H9 (cell line): ENCODE measurements around the gene SNX27. TPM values are rescaled to one million over a fixed set of nuclear protein-coding genes. Genes with fewer than 3 reads are reported as not detected.

ENCODE experiments used
- DNase-seq: peaks from one replicate; pipeline ENCODE4 v3.0.0-alpha.2; 2017
- H2AFZ ChIP-seq: one replicate; pipeline ENCODE4 v1.6.1; 2013; ENCODE audit warnings: mild to moderate bottlenecking, low read length, control low read depth, moderate library complexity
- H2AK5ac ChIP-seq: 2 replicates; pipeline ENCODE4 v1.6.1; 2013; ENCODE audit warnings: low read length, control low read depth, mixed read lengths; ENCODE audit not compliant: insufficient read length
- H2BK120ac ChIP-seq: one replicate; pipeline ENCODE4 v1.6.1; 2013; ENCODE audit warnings: low read depth, mild to moderate bottlenecking, low read length, control low read depth, inconsistent platforms; ENCODE audit not compliant: poor library complexity, severe bottlenecking
- H2BK12ac ChIP-seq: 2 replicates; pipeline ENCODE4 v1.6.1; 2013; ENCODE audit warnings: low read length, control low read depth, mixed read lengths, low read depth; ENCODE audit not compliant: insufficient read length
- H2BK15ac ChIP-seq: 2 replicates; pipeline ENCODE4 v1.6.1; 2013; ENCODE audit warnings: low read depth, low read length, control low read depth
- H2BK20ac ChIP-seq: one replicate; pipeline ENCODE4 v1.6.1; 2013; ENCODE audit warnings: low read depth, mild to moderate bottlenecking, low read length, control low read depth, inconsistent platforms; ENCODE audit not compliant: poor library complexity, severe bottlenecking
- H2BK5ac ChIP-seq: 2 replicates; pipeline ENCODE4 v1.6.1; 2013; ENCODE audit warnings: low read length, control low read depth, mixed read lengths; ENCODE audit not compliant: insufficient read length
- H3K14ac ChIP-seq: 2 replicates; pipeline ENCODE4 v1.6.1; 2013; ENCODE audit warnings: low read length, control low read depth; ENCODE audit not compliant: insufficient read depth
- H3K18ac ChIP-seq: 2 replicates; pipeline ENCODE4 v1.6.1; 2013; ENCODE audit warnings: low read depth, mild to moderate bottlenecking, mixed read lengths, low read length, control low read depth; ENCODE audit not compliant: insufficient read length
- H3K23ac ChIP-seq: 2 replicates; pipeline ENCODE4 v1.6.1; 2013; ENCODE audit warnings: low read length, control low read depth, mixed read lengths, low read depth; ENCODE audit not compliant: insufficient read length
- H3K23me2 ChIP-seq: 2 replicates; pipeline ENCODE4 v1.6.1; 2013; ENCODE audit warnings: low read depth, mild to moderate bottlenecking, mixed read lengths, low read length, control low read depth; ENCODE audit not compliant: insufficient read length, poor library complexity, severe bottlenecking
- H3K27ac ChIP-seq: 2 replicates; pipeline ENCODE4 v1.5.1; 2013; ENCODE audit warnings: low read length, control low read depth, mixed read lengths, low read depth; ENCODE audit not compliant: insufficient read length
- H3K27me3 ChIP-seq: 2 replicates; pipeline ENCODE4 v1.6.1; 2013; ENCODE audit warnings: low read length, control low read depth, inconsistent platforms; ENCODE audit not compliant: insufficient read depth
- H3K4ac ChIP-seq: 2 replicates; pipeline ENCODE4 v1.6.1; 2013; ENCODE audit warnings: low read depth, mild to moderate bottlenecking, control low read depth, inconsistent platforms, low read length, moderate library complexity
- H3K4me1 ChIP-seq: 2 replicates; pipeline ENCODE4 v1.6.1; 2013; ENCODE audit warnings: low read length, control low read depth, inconsistent platforms; ENCODE audit not compliant: insufficient read depth
- H3K4me2 ChIP-seq: 2 replicates; pipeline ENCODE4 v1.6.1; 2013; ENCODE audit warnings: low read length, control low read depth, mixed read lengths; ENCODE audit not compliant: insufficient read length, insufficient read depth
- H3K56ac ChIP-seq: 2 replicates; pipeline ENCODE4 v1.6.1; 2013; ENCODE audit warnings: low read depth, mild to moderate bottlenecking, mixed read lengths, low read length, control low read depth; ENCODE audit not compliant: insufficient read length
- H3K79me1 ChIP-seq: 2 replicates; pipeline ENCODE4 v1.6.1; 2013; ENCODE audit warnings: low read depth, mild to moderate bottlenecking, moderate library complexity, low read length, control low read depth, inconsistent platforms; ENCODE audit not compliant: insufficient read depth, poor library complexity, severe bottlenecking
- H3K79me2 ChIP-seq: 2 replicates; pipeline ENCODE4 v1.6.1; 2013; ENCODE audit warnings: low read length, control low read depth, inconsistent platforms; ENCODE audit not compliant: insufficient read depth
- H3K9ac ChIP-seq: 2 replicates; pipeline ENCODE4 v1.6.1; 2013; ENCODE audit warnings: low read length, control low read depth, mixed read lengths; ENCODE audit not compliant: insufficient read length; ENCODE audit errors: extremely low read depth
- H3K9me3 ChIP-seq: one replicate; pipeline ENCODE4 v1.6.1; 2013; ENCODE audit warnings: low read depth, low read length, inconsistent platforms; ENCODE audit not compliant: control insufficient read depth
- H3T11ph ChIP-seq: one replicate; pipeline ENCODE4 v1.6.1; 2013; ENCODE audit warnings: mild to moderate bottlenecking, low read length, control low read depth, inconsistent platforms
- H4K20me1 ChIP-seq: one replicate; pipeline ENCODE4 v1.6.1; 2013; ENCODE audit not compliant: control insufficient read depth, insufficient read length, insufficient read depth
- H4K5ac ChIP-seq: 2 replicates; pipeline ENCODE4 v1.6.1; 2013; ENCODE audit warnings: low read depth, mild to moderate bottlenecking, mixed read lengths, low read length, control low read depth; ENCODE audit not compliant: insufficient read length
- H4K8ac ChIP-seq: replicated peaks from 2 replicates; pipeline ENCODE4 v1.6.1; 2013; ENCODE audit warnings: low read length, control low read depth, mixed read lengths, low read depth; ENCODE audit not compliant: insufficient read length
- H4K91ac ChIP-seq: 2 replicates; pipeline ENCODE4 v1.6.1; 2013; ENCODE audit warnings: low read depth, mild to moderate bottlenecking, moderate library complexity, mixed read lengths, low read length, control low read depth; ENCODE audit not compliant: insufficient read length
- H3K27ac Mint-ChIP-seq, 3 experiments: 2 replicates in 2 of 3; 3 replicates in 1 of 3; pipeline ENCODE4 v1.8.0; 2020 to 2021; ENCODE audit warnings: mixed read lengths in 3 of 3, mild to moderate bottlenecking in 1 of 3, moderate library complexity in 1 of 3
- H3K27me3 Mint-ChIP-seq: 2 replicates; pipeline ENCODE4 v1.8.0; 2021; ENCODE audit warnings: low read depth, mild to moderate bottlenecking, moderate library complexity, mixed read lengths
- H3K36me3 Mint-ChIP-seq, 3 experiments: 2 replicates in 2 of 3; 3 replicates in 1 of 3; pipeline ENCODE4 v1.8.0; 2020 to 2021; ENCODE audit warnings: low read depth in 3 of 3, mixed read lengths in 3 of 3; ENCODE audit not compliant: insufficient read depth in 1 of 3
- H3K4me1 Mint-ChIP-seq, 2 experiments: 2 replicates each; pipeline ENCODE4 v1.8.0; 2020; ENCODE audit warnings: mixed read lengths in 2 of 2
- H3K4me3 Mint-ChIP-seq, 2 experiments: 2 replicates in 1 of 2; 3 replicates in 1 of 2; pipeline ENCODE4 v1.8.0; 2020 to 2021; ENCODE audit warnings: mild to moderate bottlenecking in 2 of 2, mixed read lengths in 2 of 2, moderate library complexity in 1 of 2
- H3K9me3 Mint-ChIP-seq, 2 experiments: 2 replicates in 1 of 2; 3 replicates in 1 of 2; pipeline ENCODE4 v1.8.0; 2020; ENCODE audit warnings: mild to moderate bottlenecking in 2 of 2, mixed read lengths in 2 of 2, moderate library complexity in 1 of 2
- WGBS: extraction: QIAGEN DNeasy Blood & Tissue Kit; methylation state at CpG from one replicate; pipeline ENCODE4 v1.1.7; 2013; ENCODE audit warnings: missing lambda C conversion rate, low lambda C conversion rate, mixed read lengths; ENCODE audit not compliant: insufficient read length; ENCODE audit errors: extremely low coverage; 5-methylcytosine and 5-hydroxymethylcytosine counted together
- total RNA-seq: library from RNA; stranded (reverse); gene quantifications from 2 replicates; pipeline ENCODE4 v1.2.1, GENCODE V29; 2021
- TF ChIP-seq, protein P1 (sequence below): fragments of 200-600 bp; sonication (generic); conservative IDR thresholded peaks from 3 replicates; pipeline ENCODE4 v1.8.0; 2021; ENCODE audit warnings: antibody characterized with exemption, mild to moderate bottlenecking

SNX27 gene
- total RNA-seq, 1 experiment from 2014 or later: 48.9 TPM

DNA sequence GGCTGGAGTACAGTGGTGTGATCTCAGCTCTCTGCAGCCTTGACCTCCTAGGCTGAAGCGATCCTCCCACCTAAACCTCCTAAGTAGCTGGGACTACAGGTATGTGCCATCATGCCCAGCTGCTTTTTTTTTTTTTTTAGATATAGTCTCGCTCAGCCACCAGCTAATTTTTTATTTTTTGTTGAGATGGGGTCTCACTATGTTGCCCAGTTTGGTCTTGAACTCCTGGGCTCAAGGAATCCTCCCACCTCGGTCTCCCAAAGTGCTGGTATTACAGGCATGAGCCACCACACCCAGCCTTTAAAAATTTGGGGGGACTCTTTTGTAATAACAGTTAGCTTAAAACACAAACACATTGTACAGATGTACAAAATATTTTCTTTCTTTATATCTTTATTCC lies 1.7 kb upstream of the SNX27 start:
- Histone ChIP-seq H2BK15ac (no peak overlapping the region), H3K9ac (no peak overlapping the region), H3K4me1 (no peaks in the 10 kb centered on the region), H2BK20ac (no peak overlapping the region), H2AK5ac (no peak overlapping the region), H3K79me1 (no peaks in the 10 kb centered on the region), H2BK5ac (no peak overlapping the region), H3K18ac (no peak overlapping the region), H3K4me2 (no peak overlapping the region), H3K4ac (no peak overlapping the region), H4K8ac (no peak overlapping the region), H2BK12ac (no peak overlapping the region), H3K23ac (no peak overlapping the region), H3K79me2 (peaks cover 2% of the 10 kb centered on the region; the same call in 1 of the 2 replicates), H3K9me3 (no peaks in the 10 kb centered on the region), H3K27me3 (no peaks in the 10 kb centered on the region), H2AFZ (no peak overlapping the region), H4K20me1 (no peaks in the 10 kb centered on the region), H3K56ac (no peak overlapping the region), H3K27ac (no peak overlapping the region), H3K14ac (no peak overlapping the region), H2BK120ac (no peak overlapping the region), H3K23me2 (peaks cover 12% of the 10 kb centered on the region), H4K5ac (no peak overlapping the region), H3T11ph (no peak overlapping the region), H4K91ac (no peak overlapping the region)
- H3K9me3 Mint-ChIP-seq: peaks cover 0 to 3% of the 10 kb centered on the region in 2 experiments; a peak in 1 of 5 replicates
- no peak overlapping the region for H3K4me3 Mint-ChIP-seq
- H3K36me3 Mint-ChIP-seq: peaks cover 0 to 2% (median under 1%) of the 10 kb centered on the region in 3 experiments; a peak in 1 of 7 replicates
- peaks cover 18 to 19% of the 10 kb centered on the region in 2 experiments for H3K4me1 Mint-ChIP-seq
- peaks cover 4% of the 10 kb centered on the region; the same call in 1 of the 2 replicates for H3K27me3 Mint-ChIP-seq
- no peak overlapping the region for H3K27ac Mint-ChIP-seq
- DNase-seq: no peak
- TF ChIP-seq, protein P1, sequence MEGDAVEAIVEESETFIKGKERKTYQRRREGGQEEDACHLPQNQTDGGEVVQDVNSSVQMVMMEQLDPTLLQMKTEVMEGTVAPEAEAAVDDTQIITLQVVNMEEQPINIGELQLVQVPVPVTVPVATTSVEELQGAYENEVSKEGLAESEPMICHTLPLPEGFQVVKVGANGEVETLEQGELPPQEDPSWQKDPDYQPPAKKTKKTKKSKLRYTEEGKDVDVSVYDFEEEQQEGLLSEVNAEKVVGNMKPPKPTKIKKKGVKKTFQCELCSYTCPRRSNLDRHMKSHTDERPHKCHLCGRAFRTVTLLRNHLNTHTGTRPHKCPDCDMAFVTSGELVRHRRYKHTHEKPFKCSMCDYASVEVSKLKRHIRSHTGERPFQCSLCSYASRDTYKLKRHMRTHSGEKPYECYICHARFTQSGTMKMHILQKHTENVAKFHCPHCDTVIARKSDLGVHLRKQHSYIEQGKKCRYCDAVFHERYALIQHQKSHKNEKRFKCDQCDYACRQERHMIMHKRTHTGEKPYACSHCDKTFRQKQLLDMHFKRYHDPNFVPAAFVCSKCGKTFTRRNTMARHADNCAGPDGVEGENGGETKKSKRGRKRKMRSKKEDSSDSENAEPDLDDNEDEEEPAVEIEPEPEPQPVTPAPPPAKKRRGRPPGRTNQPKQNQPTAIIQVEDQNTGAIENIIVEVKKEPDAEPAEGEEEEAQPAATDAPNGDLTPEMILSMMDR: no peak
- no CpG with 5 or more reads among the region's 3 CpGs for WGBS
